CD14-positive monocyte (primary cell): ENCODE measurements around the gene ITPKB. TPM values are rescaled to one million over a fixed set of nuclear protein-coding genes. Genes with fewer than 3 reads are reported as not detected.

Experiments
- DNase-seq, 3 donors: peaks; one replicate each; pipeline ENCODE4 v3.0.0-alpha.2; 2011 to 2022
- H2AFZ ChIP-seq: 2 replicates; pipeline ENCODE4 v1.6.0; 2012; ENCODE audit warnings: mild to moderate bottlenecking, low read depth, low read length, inconsistent platforms; ENCODE audit not compliant: insufficient read depth, poor library complexity, severe bottlenecking
- H3K27ac ChIP-seq, 2 donors: 1 replicate in 1 of 2; 2 replicates in 1 of 2; pipeline ENCODE4 v1.5.1; 2012 to 2013; ENCODE audit warnings: low read length in 2 of 2, control low read depth in 1 of 2, inconsistent platforms in 1 of 2, low read depth in 1 of 2, mild to moderate bottlenecking in 1 of 2
- H3K27me3 ChIP-seq, 2 donors: one replicate each; pipeline versions ENCODE4 v1.6.0 to v1.6.1; 2011 to 2013; ENCODE audit warnings: low read length in 2 of 2; ENCODE audit not compliant: control insufficient read depth in 2 of 2, insufficient read depth in 2 of 2
- H3K36me3 ChIP-seq, 2 donors: replicated peaks in 1 of 2; 1 replicate in 1 of 2; 2 replicates in 1 of 2; pipeline versions ENCODE4 v1.5.1 to v1.6.1; 2012 to 2013; ENCODE audit warnings: low read length in 2 of 2, control low read depth in 1 of 2, inconsistent platforms in 1 of 2, mild to moderate bottlenecking in 1 of 2; ENCODE audit not compliant: insufficient read depth in 2 of 2, control insufficient read depth in 1 of 2
- H3K4me1 ChIP-seq, 2 donors: 1 replicate in 1 of 2; 2 replicates in 1 of 2; pipeline versions ENCODE4 v1.5.1 to v1.6.1; 2012 to 2013; ENCODE audit warnings: low read length in 2 of 2, control low read depth in 1 of 2, inconsistent platforms in 1 of 2, mild to moderate bottlenecking in 1 of 2, moderate library complexity in 1 of 2; ENCODE audit not compliant: insufficient read depth in 2 of 2, control insufficient read depth in 1 of 2
- H3K4me2 ChIP-seq: replicated peaks from 2 replicates; pipeline ENCODE3; 2012; ENCODE audit warnings: low read length, moderate library complexity, mild to moderate bottlenecking; ENCODE audit not compliant: poor library complexity, severe bottlenecking; ENCODE audit errors: extremely low read depth
- H3K4me3 ChIP-seq, 3 experiments: fragments of 200-600 bp in 1 of 3; sonication (generic) in 1 of 3; replicated peaks in 1 of 3; 1 replicate in 2 of 3; 2 replicates in 1 of 3; pipeline ENCODE4 v1.5.1; 2011 to 2013; ENCODE audit warnings: low read length in 3 of 3, mild to moderate bottlenecking in 3 of 3, control low read depth in 2 of 3, low read depth in 2 of 3, inconsistent platforms in 1 of 3, moderate library complexity in 1 of 3
- H3K79me2 ChIP-seq: 2 replicates; pipeline ENCODE4 v1.6.0; 2012; ENCODE audit warnings: mild to moderate bottlenecking, control low read depth, inconsistent platforms, low read length, moderate library complexity; ENCODE audit not compliant: insufficient read depth
- H3K9ac ChIP-seq: 2 replicates; pipeline ENCODE4 v1.6.0; 2017; ENCODE audit warnings: low read length, mild to moderate bottlenecking; ENCODE audit not compliant: insufficient read depth, poor library complexity, severe bottlenecking
- H3K9me3 ChIP-seq, 2 donors: replicated peaks in 1 of 2; 1 replicate in 1 of 2; 2 replicates in 1 of 2; pipeline versions ENCODE4 v1.5.1 to v1.6.1; 2012 to 2013; ENCODE audit warnings: low read length in 2 of 2, control low read depth in 1 of 2; ENCODE audit not compliant: control insufficient read depth in 1 of 2, insufficient read depth in 1 of 2
- H4K20me1 ChIP-seq: 2 replicates; pipeline ENCODE4 v1.6.0; 2012; ENCODE audit warnings: mild to moderate bottlenecking, low read length, control low read depth, moderate library complexity; ENCODE audit not compliant: insufficient read depth
- H3K27ac Mint-ChIP-seq, 7 donors: one replicate each; pipeline ENCODE4 v1.8.0; 2020; ENCODE audit warnings: mild to moderate bottlenecking in 7 of 7, mixed read lengths in 7 of 7, moderate library complexity in 6 of 7, inconsistent platforms in 2 of 7
- H3K27me3 Mint-ChIP-seq, 3 donors: one replicate each; pipeline ENCODE4 v1.8.0; 2021 to 2022; ENCODE audit warnings: low read depth in 3 of 3, mild to moderate bottlenecking in 3 of 3, mixed read lengths in 3 of 3, moderate library complexity in 3 of 3, inconsistent platforms in 1 of 3
- H3K36me3 Mint-ChIP-seq, 2 donors: one replicate each; pipeline ENCODE4 v1.8.0; 2020; ENCODE audit warnings: mixed read lengths in 2 of 2, inconsistent platforms in 1 of 2, mild to moderate bottlenecking in 1 of 2
- H3K4me1 Mint-ChIP-seq: one replicate; pipeline ENCODE4 v1.8.0; 2020; ENCODE audit warnings: mild to moderate bottlenecking, mixed read lengths
- H3K4me3 Mint-ChIP-seq, 2 donors: one replicate each; pipeline ENCODE4 v1.8.0; 2020; ENCODE audit warnings: mild to moderate bottlenecking in 2 of 2, mixed read lengths in 2 of 2, moderate library complexity in 1 of 2
- H3K9me3 Mint-ChIP-seq, 7 donors: one replicate each; pipeline ENCODE4 v1.8.0; 2020 to 2022; ENCODE audit warnings: mixed read lengths in 7 of 7, mild to moderate bottlenecking in 6 of 7, moderate library complexity in 6 of 7, inconsistent platforms in 2 of 7
- WGBS: methylation state at CpG from one replicate; pipeline ENCODE4 v1.1.5; 2013; ENCODE audit warnings: missing lambda C conversion rate; ENCODE audit not compliant: insufficient coverage; 5-methylcytosine and 5-hydroxymethylcytosine counted together
- intact Hi-C, 2 donors: fragments of 100-400 bp; cut with micrococcal nuclease; formaldehyde crosslinking; loops; one replicate each; pipeline versions ENCODE4 v1.15.0 to v1.15.1; 2023
- polyA plus RNA-seq, 3 donors: library from polyadenylated mRNA; depleted of rRNA in 1 of 3; unstranded in 2 of 3; stranded (reverse) in 1 of 3; fragments of 300-500 nt in 2 of 3; fragments of >200 nt in 1 of 3; fragmentation: Illumina TruSeq in 2 of 3; gene quantifications; 1 replicate in 2 of 3; 2 replicates in 1 of 3; pipeline ENCODE4 v1.2.3, GENCODE V29; 2012 to 2021
- TF ChIP-seq, protein P1 (sequence below): fragments of 200-600 bp; IDR thresholded peaks from one replicate; pipeline ENCODE4 v1.8.0; 2022; ENCODE audit warnings: antibody characterized with exemption, mild to moderate bottlenecking

The ITPKB gene
- polyA plus RNA-seq, 3 donors: 7.3 to 14.4 (median 10.2) TPM

DNA sequence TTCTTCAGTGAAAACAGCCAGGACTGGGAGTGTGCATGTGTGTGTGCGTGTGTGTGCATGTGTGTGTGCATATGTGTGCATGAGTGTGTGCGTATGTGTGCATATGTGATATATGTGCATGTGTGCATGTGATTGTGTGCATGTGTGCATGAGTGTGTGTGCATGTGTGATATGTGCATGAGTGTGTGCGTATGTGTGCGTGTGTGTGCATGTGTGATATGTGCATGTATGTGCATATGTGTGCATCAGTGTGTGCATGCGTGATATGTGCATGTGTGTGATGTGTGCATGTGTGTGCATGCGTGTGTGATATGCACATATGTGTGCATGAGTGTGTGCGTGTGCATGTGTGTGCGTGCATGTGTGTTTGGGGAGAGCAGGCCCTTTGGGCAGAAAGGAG, 89.8 kb downstream of the ITPKB start:
- peaks cover 40 to 48% of the 10 kb centered on the region in 2 donors for H3K36me3 ChIP-seq
- peaks cover 25% of the 10 kb centered on the region for H3K79me2 ChIP-seq
- H2AFZ ChIP-seq: no peak overlapping the region
- no peak overlapping the region for H3K4me3 ChIP-seq
- no peak overlapping the region for H3K27ac ChIP-seq
- peaks cover 23% of the 10 kb centered on the region for H3K4me1 Mint-ChIP-seq
- WGBS: 97% methylated on average over 7 of the region's 8 CpGs
- H3K27me3 Mint-ChIP-seq: peaks cover 0 to 4% (median 2%) of the 10 kb centered on the region in 3 donors
- no peak overlapping the region for H3K9ac ChIP-seq
- H3K4me3 Mint-ChIP-seq: no peak overlapping the region
- H4K20me1 ChIP-seq: peaks cover 7% of the 10 kb centered on the region
- H3K9me3 Mint-ChIP-seq: no peaks in the 10 kb centered on the region
- H3K4me2 ChIP-seq: no peak overlapping the region
- no peak for DNase-seq
- peaks cover 19 to 22% of the 10 kb centered on the region in 2 donors for H3K4me1 ChIP-seq
- peak overlapping the region in 1 of 7 donors; percentile 28 for H3K27ac Mint-ChIP-seq
- TF ChIP-seq, protein P1, sequence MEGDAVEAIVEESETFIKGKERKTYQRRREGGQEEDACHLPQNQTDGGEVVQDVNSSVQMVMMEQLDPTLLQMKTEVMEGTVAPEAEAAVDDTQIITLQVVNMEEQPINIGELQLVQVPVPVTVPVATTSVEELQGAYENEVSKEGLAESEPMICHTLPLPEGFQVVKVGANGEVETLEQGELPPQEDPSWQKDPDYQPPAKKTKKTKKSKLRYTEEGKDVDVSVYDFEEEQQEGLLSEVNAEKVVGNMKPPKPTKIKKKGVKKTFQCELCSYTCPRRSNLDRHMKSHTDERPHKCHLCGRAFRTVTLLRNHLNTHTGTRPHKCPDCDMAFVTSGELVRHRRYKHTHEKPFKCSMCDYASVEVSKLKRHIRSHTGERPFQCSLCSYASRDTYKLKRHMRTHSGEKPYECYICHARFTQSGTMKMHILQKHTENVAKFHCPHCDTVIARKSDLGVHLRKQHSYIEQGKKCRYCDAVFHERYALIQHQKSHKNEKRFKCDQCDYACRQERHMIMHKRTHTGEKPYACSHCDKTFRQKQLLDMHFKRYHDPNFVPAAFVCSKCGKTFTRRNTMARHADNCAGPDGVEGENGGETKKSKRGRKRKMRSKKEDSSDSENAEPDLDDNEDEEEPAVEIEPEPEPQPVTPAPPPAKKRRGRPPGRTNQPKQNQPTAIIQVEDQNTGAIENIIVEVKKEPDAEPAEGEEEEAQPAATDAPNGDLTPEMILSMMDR: no peak
- intact Hi-C loops: no loop called here
- H3K9me3 ChIP-seq: no peaks in the 10 kb centered on the region
- H3K27me3 ChIP-seq: no peaks in the 10 kb centered on the region
- H3K36me3 Mint-ChIP-seq: peaks cover 51 to 53% of the 10 kb centered on the region in 2 donors

DNA sequence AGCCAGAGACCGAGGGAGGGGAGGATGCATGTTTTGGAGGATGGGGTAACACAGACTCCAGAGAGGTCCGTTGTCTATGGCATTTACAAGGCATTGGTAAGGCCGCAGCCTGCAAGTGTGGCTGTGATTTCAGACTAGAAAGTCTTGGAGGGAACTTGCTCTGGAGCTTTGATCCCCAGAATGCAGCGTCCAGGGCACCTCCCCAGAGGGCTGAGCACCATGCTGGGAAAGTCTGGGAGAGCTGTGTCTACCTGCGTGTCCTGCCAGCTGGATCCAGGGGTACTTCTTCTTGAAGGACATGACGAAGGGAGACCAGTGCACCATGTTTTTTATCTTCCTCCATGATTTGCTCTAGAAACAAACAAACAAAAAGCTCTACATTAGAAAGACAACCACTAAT, 90.7 kb downstream of the ITPKB start:
- H3K4me3 Mint-ChIP-seq: no peak overlapping the region
- Histone ChIP-seq H4K20me1 (peaks cover 7% of the 10 kb centered on the region), H3K36me3 (peaks cover 40 to 48% of the 10 kb centered on the region in 2 donors), H2AFZ (no peak overlapping the region), H3K4me2 (no peak overlapping the region), H3K27ac (no peak overlapping the region), H3K9me3 (no peaks in the 10 kb centered on the region), H3K4me3 (no peak overlapping the region), H3K9ac (no peak overlapping the region), H3K79me2 (peaks cover 19% of the 10 kb centered on the region), H3K4me1 (peaks cover 23% of the 10 kb centered on the region in 2 donors), H3K27me3 (no peaks in the 10 kb centered on the region)
- H3K9me3 Mint-ChIP-seq: no peaks in the 10 kb centered on the region
- intact Hi-C loops: no loop called here
- 100% methylated on average over 6 of the region's 6 CpGs for WGBS
- DNase-seq: no peak
- H3K27ac Mint-ChIP-seq: no peak overlapping the region
- peaks cover 26% of the 10 kb centered on the region for H3K4me1 Mint-ChIP-seq
- peaks cover 0 to 2% (median 2%) of the 10 kb centered on the region in 3 donors for H3K27me3 Mint-ChIP-seq
- H3K36me3 Mint-ChIP-seq: peaks cover 47 to 54% of the 10 kb centered on the region in 2 donors
- TF ChIP-seq, protein P1: no peak
